Embryonic facial prominence (tissue), 1 donor: ENCODE measurements around the gene PDK2.

ENCODE experiments used
- DNase-seq: peaks from one replicate; pipeline ENCODE4 v3.0.0-alpha.2; 2016; ENCODE audit errors: extremely low spot score

Gene PDK2

GRCh38 chr17:50079334-50080095 is 15.6 kb upstream of the PDK2 start:
- no peak for DNase-seq

GRCh38 chr17:50080096-50080480 is 15.1 kb upstream of the PDK2 start:
- DNase-seq: no peak

GRCh38 chr17:50080827-50081226 is 14.3 kb upstream of the PDK2 start:
- no peak for DNase-seq

- DNase-seq: no peak
Observed at GRCh38 chr17:50081757-50082156, 13.4 kb upstream of the PDK2 start.

- peak; percentile 28 for DNase-seq
Observed at GRCh38 chr17:50087246-50087911, 7.8 kb upstream of the PDK2 start.

GRCh38 chr17:50087912-50088405 is 7.2 kb upstream of the PDK2 start:
- no peak for DNase-seq

GRCh38 chr17:50088952-50089825 is 6.0 kb upstream of the PDK2 start:
- DNase-seq: no peak

- no peak for DNase-seq
Observed at GRCh38 chr17:50090071-50090470, 5.1 kb upstream of the PDK2 start.

GRCh38 chr17:50090971-50091917 is 3.9 kb upstream of the PDK2 start:
- DNase-seq: no peak

GRCh38 chr17:50091918-50092285 is 3.2 kb upstream of the PDK2 start:
- DNase-seq: no peak

GRCh38 chr17:50093246-50093645 is 1.9 kb upstream of the PDK2 start:
- no peak for DNase-seq

- DNase-seq: no peak
Observed at GRCh38 chr17:50093807-50094206, 1.3 kb upstream of the PDK2 start.

- DNase-seq: peak; percentile 63
Observed at GRCh38 chr17:50094243-50094752, 853 bp upstream of the PDK2 start.

GRCh38 chr17:50095626-50096037 is 481 bp downstream of the PDK2 start:
- peak; percentile 36 for DNase-seq

GRCh38 chr17:50096092-50096491 is 941 bp downstream of the PDK2 start:
- DNase-seq: no peak

- DNase-seq: no peak
Observed at GRCh38 chr17:50096758-50097157, 1.6 kb downstream of the PDK2 start.

GRCh38 chr17:50097455-50097854 is 2.3 kb downstream of the PDK2 start:
- no peak for DNase-seq

- DNase-seq: no peak
Observed at GRCh38 chr17:50097926-50098325, 2.8 kb downstream of the PDK2 start.

- DNase-seq: no peak
Observed at GRCh38 chr17:50098583-50098982, 3.4 kb downstream of the PDK2 start.

GRCh38 chr17:50099003-50099402 is 3.9 kb downstream of the PDK2 start:
- no peak for DNase-seq

GRCh38 chr17:50100480-50100883 is 5.3 kb downstream of the PDK2 start:
- DNase-seq: no peak
